ENCODE data around the gene IL22RA2.
A peak's percentile ranks its signal among the peaks of the same experiment; 100 is the strongest.
"Not testable (repeated sequence)": the region's sequence is repeated elsewhere in the genome, so short reads cannot be mapped to it uniquely, and the experiment has no call there.

IL22RA2 gene, protein sequence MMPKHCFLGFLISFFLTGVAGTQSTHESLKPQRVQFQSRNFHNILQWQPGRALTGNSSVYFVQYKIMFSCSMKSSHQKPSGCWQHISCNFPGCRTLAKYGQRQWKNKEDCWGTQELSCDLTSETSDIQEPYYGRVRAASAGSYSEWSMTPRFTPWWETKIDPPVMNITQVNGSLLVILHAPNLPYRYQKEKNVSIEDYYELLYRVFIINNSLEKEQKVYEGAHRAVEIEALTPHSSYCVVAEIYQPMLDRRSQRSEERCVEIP

DNA sequence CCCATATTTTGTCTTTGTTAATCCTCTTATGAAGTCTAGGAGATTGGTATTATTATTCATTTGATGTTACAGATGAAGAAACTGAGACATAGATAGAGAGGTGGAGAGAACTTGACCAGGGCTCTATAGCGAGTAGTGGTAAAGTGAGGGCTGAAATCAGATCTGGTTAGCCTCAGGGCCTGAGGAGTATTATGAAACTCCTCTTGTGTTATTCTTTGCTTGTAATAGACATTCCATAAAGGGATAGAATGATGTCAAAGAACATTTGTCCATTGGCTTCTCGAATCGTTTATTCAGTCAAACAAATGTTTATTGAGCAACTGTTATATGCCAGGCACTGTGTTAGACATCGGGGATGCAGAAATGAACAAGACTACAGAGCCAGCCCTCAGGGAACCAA, at the start of gene IL22RA2:
TSS of gene IL22RA2 (minus strand) at position 144 of the 400 bp plus-strand sequence. CDS start 11,895 bp downstream, outside the sequence.
- no peak for DNase-seq

DNA sequence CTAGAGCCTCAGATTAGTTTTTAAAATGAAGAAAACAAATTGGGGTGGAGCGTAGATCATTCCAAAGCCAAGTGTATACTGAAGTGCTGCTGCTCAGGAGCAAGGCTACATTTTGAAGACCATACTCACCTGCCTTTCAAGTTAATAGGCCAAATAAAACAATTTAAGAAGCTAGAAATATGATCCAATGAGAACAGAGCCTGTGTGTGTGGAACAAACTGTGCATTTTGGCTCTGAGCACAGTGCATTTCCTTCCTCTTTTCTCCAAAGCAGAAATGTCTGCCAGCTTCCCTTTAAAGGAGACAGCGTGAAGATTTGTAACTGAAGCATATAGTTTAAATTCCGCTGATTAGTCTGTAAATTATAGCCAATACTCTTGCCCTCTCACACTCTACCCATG, 48.9 kb upstream of the IL22RA2 start:
- DNase-seq: no peak

DNA sequence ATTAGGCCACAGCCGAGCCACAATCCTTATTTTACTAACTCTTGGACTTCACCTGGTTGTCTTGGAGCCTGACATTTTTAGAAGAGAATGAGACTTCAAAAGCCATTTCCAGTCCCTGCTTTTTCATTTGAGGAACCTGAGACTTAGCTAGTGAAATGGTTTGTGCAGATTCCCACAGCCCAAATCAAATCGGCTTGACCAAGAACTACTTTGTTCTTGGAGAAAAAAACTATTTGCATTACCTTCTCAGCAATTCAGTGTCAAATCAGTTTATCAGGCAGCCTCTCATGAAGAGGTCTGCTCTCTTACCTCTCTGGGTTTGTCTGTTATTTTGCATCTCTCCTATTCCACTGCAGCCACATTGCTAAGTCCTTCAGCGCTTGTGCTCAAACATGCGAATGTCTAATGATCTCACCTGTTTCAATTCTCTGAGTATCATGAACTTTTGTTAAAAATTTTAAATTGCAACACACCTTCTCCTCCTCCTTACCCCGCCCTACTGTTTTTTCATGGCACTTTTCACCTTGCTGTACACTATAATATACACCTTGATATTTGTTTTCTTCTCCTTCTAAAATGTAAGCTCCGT, 46.3 kb upstream of the IL22RA2 start:
- DNase-seq: no peak

DNA sequence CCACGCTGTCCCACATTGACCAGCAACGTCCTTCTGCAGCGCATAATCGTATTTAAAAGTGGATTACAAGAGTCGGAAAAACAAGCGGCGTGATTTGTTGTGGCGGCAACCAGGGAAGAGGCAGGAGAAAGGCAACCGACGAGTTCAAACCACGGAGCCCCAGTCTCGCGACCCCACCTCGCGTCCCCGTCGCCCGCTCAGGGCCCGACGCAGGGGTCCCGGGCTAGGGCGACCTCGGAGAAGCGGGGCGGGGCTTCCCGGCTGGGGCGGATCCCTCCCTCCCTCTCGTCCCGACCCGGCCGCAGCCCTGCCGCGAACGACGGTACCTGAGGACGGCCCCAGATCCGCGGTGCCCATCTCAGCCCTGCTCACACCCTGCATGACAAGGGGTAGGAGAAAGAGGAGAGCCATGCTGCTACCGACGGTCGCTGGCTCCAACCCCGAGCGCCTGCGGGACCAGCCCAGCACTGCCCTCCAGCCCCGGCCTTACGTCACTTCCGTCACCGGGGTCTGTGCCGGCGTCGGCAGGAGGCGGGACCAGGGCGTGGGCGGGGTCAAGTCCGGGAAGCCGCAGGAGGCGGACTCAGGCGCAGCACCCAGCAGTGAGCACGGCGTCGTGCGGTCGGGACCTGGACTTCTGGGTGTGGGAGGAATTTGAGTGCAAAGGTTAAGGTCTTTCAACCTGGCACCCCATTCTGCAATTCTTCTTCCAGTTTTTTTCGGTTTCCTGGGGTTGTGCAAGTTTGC, 45.6 kb upstream of the IL22RA2 start, which contains the start of gene IFNGR1:
TSS of gene IFNGR1 (minus strand) at position 469 of the 747 bp plus-strand sequence. CDS start at position 411, 58 bp downstream.
- DNase-seq: peak; percentile 71

DNA sequence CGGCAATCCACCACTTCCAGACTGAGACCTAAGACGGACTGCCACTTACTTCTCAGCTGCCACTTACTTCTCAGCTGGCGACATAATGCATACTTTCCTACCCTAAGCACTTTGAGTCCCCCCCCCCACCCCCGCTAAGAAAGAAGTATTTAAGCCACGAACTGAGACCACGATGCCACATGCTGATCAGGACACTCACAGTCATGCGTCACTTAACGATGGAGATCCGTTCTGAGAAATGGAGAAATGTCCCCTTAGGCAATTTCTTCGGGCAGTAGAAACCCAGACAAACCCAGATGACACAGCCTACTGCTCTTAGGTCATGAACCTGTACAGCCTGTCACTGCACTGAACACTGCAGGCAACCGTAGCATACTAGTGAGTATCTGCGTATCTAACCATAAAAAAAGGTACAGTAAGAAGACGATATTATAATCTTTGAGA, 45.1 kb upstream of the IL22RA2 start:
- peak; percentile 24 for DNase-seq

DNA sequence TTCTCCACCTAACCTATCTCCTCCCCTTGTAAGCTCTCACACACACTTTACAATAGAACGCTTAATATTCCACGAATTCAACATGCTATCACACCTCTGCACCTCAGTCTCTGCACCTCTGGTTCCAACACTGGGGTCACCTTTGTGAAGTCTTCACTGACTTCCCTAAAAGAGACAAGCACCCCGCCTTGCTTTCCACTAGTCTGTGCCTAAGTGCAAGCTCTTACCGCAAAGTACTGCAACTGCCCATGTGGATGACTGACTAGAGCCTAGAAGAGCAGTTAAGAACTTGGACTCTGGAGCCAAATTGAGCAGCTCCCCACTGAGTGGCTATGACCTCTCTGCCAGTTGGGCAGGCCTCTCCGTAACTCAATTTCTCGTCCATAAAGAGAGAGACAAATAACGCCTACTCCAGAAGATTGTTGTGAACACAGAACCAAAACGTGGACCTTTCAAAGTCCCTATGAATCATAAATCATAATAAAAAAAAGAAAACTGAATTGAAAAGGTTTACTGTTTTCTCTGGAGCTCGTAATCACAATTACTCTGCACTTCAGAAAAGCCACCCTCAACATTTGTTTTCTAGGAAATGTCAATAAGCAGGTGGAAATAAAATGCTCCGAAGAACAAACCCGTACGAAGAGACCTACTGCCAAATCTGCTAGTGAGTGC, 44.5 kb upstream of the IL22RA2 start:
- peak; percentile 6 for DNase-seq

DNA sequence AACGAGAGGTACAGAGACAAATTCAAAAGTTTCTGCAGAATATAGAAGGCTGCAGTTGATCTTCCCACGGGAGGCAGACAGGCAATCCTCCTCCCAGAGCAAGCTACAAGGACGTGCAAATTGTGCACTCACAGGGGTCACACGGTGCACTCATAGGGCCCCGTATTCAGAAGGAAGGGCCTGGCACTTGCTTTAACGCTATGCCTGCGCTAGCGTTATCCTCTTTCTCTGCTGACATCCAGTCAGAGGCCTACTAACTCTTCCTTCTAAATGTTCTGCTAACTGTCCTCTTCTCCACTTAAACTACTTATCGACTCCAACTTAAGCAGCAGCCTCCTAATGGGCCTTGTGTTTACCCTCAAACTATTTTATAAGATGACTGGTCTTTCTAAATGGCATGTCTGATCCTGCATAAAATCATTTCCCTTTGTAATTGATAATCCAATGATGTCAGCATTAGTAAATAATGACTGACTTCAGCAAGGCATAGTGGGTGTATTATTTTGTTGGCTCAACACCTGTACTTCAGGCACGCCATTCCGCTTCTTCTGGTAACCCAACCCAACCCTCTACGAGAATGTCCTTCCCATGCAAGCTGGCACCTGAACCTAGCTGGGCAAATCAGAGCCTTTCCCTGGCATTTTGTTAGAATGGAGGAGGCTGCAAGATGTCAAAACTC, 43.6 kb upstream of the IL22RA2 start:
- no peak for DNase-seq

DNA sequence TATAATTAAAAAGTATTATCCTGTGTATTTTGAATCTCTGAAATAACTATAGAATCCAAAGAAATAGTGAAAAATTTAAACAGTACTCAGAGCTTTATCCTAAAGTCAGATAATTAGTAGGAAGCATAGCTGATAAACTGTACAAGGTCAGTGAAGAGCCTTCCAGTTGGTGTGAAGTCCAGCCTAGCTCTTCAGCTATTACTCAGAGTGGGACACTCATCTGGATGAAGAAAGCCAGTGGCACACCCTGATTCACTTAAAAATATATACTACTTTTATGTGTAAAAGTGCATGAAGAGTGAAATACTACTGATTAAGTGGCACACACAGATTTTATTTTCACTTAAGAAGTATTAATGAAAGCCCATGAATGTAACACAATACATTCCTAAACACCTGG, 42.7 kb upstream of the IL22RA2 start:
- no peak for DNase-seq

DNA sequence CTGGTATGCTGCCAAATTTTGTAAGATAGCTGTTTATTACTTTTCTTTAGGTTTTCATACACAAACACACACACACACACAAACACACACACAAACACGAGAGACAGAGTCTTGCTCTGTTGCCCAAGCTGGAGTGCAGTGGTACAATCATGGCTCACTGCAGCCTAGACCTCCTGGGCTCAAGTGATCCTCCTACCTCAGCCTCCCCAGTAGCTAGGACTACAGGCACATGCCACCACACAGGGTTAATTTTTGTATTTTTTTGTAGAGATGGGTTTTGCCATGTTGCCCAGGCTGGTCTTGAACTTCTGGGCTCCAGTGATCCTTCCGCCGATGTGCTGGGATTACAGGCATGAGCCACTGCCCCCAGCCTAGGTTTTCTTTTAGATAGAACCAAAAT, 42.2 kb upstream of the IL22RA2 start:
- not testable (repeated sequence) for DNase-seq

DNA sequence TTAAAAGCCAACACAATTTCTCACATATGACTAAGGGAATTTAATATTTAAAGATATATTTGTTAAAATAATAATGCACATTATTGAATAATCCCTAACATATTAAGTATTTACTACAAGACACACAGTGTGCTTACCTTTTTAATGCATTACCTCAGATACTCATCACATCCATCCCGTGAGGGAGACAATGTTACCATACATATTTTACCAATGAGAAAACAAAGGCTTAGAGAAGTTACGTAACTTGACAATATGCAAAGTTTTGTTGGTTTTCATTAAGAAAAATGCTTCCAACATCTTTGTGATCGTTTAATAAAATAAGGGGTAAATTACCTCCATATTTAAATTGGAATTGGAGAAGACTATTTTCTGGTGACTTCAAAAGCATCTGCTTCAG, 41.5 kb upstream of the IL22RA2 start:
- no peak for DNase-seq

DNA sequence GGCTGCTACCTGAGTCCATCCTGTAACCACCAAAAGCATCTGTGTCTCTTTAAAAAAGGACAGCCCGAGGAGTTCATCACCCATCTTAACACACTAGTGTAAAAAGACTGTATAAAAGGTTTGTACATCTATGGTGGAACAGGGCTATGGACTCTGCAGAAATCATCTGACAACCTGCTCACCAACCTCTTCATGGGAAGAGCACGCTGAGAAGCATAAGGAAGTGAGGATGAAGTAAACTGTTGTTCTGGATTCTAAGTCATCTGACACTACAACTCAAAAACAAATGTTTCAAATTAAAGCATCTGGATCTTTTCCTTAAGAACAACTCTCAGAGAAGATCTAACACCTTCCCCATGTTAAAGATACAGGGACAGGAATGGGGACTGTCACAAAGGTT, 40.4 kb upstream of the IL22RA2 start:
- DNase-seq: no peak

DNA sequence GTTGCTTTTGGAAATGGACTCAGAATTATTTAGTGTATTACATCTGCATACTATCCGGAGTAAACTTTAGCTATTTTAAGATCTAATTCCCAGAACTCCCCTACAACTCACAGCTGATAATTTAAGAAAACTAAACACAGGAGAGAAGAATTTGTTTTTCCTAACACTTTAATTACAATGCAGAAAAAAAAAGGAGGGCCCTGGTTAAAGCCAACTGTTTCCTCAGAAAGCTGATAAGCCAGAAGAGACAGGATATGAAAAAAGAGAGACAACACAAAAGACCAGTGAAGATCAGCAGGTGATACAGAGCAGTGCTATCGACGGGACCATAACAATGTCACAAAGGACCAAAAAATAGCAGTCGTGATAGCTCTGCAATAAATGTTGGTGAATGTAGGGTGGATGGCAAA, 39.9 kb upstream of the IL22RA2 start:
- DNase-seq: no peak

DNA sequence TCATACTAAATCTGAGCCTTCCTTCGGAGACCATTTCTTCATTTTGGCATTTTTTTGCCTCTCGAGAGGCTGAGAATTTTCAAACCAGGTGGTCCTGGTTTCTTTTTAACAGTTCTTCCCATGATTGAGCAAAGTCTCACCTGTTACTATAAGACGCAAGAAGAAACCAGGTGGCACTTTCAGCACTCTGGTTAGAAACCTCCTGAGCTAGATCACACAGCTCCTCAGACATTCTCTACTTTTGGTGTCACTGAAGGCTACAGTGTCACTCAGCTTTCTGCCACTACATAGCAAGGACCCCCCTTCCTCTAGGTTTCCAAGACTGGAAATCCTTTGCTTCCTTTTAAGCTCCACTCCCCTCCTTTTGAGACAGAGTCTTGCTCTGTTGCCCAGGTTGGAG, 38.5 kb upstream of the IL22RA2 start:
- no peak for DNase-seq

DNA sequence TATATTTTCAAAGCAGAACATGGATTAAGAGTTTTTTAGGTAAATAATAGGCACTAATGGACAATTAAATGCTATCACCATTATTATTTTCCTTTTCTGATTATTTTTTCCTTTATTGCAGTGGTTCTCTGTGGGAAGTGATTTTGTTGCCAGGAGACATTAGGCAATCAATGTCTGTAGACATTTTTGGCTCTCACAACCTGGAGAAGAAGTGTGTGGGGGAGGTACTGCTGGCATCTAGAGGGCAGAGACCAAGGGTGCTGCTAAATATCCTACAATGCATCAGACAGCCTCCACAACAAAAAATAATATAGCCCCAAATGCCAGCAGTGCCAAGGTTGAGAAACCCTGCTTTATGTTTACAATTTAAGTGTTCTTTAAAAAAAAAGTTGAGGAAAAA, 37.5 kb upstream of the IL22RA2 start:
- no peak for DNase-seq

DNA sequence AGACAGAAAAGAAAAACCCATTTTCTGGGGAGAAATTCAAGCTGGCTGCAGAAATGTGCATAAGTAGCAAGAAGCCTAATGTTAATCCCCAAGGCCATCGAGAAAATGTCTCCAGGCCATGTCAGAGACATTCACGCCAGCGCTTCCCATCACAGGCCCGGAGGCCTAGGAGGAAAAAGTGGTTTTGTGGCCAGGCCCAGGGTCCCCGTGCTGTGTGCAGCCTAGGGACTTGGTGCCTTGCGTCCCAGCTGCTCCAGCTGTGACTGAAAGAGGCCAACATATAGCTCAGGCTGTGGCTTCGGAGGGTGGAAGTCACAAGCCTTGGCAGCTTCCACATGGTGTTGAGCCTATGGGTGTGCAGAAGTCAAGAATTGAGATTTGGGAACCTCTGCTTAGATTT, 34.8 kb upstream of the IL22RA2 start:
- no peak for DNase-seq

DNA sequence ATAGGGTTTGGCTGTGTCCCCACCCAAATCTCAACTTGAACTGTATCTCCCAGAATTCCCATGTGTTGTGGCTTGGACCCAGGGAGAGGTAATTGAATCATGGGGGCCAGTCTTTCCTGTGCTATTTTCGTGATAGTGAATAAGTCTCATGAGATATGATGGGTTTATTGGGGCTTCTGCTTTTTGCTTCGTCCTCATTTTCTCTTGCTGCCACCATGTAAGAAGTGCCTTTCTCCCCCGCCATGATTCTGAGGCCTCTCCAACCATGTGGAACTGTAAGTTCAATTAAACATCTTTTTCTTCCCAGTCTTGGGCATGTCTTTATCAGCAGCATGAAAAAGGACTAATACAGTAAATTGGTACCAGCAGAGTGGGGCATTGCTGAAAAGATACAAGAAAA, 34.0 kb upstream of the IL22RA2 start:
- DNase-seq: not testable (repeated sequence)

DNA sequence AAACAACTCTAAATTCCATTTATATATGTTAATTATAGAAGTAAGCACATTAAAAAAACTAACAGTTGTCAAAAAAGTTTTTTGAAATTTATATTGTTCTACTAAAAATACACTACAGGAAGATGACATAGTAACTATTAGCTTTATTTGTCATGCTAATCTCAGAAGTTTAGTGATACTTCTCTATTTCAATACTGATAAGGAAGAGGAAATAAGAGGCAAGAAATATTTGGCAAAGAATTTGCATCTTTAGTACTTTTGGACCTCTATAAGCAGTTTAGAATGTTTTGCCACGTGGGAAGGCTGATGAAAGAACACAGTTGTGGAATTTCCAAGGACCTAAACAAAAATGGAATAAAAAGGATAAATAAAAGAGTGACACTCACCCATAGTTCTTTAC, 33.1 kb upstream of the IL22RA2 start:
- DNase-seq: no peak

DNA sequence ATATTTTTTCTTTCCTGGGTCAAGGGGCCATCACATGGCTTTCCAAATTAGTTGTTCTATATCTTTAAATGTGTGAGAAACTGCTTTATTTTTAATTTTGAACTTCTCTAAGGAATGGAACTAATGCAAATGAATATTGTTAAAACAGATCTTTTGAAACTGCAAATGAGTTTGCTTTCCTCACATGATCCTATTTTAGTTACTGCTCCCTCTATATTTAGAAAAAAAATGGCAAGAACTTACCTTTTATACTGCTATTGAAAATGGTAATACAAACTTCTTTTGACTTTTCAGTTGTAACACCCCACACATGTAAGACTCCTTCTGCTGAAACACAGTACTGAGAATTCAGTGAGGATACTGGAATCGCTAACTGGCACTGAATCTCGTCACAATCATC, 29.8 kb upstream of the IL22RA2 start:
- DNase-seq: no peak

DNA sequence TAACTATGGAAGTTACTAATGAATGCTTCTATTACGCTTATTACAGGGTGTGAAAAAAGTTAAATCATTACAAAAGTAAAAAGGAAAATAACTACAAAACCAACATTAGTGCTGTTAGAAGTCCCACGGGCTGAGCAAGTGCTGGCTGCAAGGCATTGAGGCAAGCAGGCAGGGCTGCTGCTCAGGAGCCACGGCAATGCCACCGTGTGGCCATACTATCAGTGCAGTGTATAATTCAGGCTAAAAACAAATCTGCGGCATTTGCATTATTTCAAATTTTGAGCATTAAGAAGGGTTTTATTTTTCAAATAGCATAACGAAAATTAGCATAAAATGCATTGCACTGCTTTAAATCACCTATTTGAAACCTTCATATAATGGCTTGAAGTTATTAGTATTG, 28.6 kb upstream of the IL22RA2 start:
- no peak for DNase-seq

DNA sequence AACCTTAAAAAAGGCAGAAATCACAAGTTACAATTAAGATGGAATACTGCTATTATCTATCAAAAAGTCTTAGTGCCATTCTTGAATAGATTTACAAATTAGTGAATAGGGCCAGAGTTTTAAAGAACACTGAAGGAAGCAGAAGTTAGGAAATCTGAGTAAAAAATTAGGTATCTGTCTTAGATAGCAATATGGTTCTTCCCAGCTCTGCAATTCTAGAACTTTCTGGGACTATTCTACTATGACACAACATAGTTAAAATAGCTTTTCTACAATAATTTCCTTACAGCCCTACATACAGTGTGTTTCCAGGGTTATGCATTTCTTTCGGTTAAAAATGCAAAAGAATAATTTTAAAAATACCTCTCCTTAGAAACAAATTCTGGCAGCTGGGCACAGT, 27.6 kb upstream of the IL22RA2 start:
- no peak for DNase-seq

DNA sequence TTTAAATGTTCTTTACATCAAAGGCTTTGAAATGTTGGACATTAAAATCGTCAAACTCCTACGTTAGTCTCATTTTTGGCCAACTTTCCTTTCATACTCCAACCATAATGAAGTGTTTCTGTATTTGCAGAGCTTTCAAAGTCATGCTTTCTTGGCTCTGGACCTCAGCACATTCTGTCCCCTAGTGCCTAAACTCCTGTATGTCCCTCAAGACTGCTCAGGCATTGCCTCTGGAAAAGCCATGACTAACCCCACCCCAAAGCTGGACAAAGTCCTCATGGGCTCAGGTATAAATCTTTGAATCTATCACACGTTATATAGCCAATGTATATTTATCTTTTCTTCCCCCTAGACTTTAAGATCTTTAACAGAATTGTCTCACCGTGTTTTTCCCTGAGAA, 26.8 kb upstream of the IL22RA2 start:
- DNase-seq: no peak

DNA sequence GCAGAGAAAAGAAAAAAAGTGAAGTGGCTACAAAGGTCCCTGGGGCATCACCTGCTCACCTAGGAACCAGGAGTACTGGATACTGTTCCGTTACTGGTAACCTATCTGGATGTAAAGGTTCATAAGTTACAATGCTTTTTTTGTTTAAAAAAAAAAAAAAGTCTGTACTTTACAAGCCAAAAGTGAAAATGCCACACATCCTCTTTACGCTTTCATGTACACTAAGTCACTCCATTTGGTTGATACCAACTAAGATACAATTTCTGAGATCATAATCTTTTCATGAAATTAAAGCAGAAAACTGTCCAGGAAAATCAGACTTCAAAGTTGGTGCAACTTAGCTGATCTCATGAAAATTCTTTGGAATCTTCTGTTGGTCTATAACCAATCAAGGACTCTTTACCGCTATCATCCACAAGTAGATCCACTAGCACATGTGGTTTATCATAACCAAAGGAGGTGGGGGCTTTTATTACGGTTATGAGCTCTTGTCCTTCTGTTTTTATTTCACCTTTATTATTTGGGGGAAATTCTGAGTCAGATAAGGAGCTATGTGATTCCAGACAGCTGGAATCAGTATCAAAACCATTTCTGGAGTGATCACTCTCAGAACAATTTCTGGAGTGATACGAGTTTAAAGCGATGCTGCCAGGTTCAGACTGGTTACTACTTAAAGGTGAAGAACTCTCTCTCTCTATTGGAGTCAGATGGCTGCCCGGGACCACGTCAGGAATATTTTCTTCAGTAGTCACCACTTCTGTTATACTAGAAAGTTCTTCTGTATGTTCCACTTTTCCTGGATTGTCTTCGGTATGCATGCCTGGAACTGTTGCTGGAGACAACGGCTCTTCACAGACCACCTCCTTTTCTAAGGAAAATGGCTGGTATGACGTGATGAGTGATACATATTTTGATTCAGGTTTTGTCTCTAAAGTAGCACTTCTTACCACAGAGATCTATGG, 24.5 kb upstream of the IL22RA2 start:
- DNase-seq: no peak
